GM19193 (cell line): ENCODE results near the gene VAV3.

Experiments
- POLR2A ChIP-seq: IDR thresholded peaks from 4 replicates; pipeline ENCODE4 v1.6.1; 2011; ENCODE audit not compliant: insufficient read depth, insufficient read length; ENCODE audit errors: extremely low read depth

The VAV3 gene

GRCh38 chr1:107949467-107950253 is 15.3 kb downstream of the VAV3 start:
- no peak for TF ChIP-seq POLR2A

- TF ChIP-seq POLR2A: no peak
Measured at GRCh38 chr1:107946794-107947193, 18.2 kb downstream of the VAV3 start.

- TF ChIP-seq POLR2A: no peak
Measured at GRCh38 chr1:107943694-107944093, 21.3 kb downstream of the VAV3 start.

DNA sequence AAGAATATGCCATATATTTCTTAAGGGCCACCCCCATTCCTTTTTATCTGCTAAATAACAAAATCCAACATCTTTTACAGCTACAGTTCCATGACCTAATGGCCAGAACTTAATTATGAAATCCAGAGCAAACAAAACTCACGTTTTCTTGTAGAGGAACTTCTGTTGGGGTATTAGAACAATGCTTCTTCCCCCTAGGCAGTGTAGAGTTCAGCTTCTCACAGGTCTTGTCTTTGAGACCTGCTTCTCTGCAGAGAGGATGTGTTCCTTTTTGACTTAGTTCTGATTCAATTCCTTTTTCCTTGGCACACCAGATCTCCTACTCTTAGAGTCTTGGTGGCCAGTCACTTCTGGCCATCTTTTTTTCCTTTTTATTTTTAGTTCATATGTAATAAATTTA is 22.2 kb downstream of the VAV3 start:
- TF ChIP-seq POLR2A: no peak

- no peak for TF ChIP-seq POLR2A
Measured at GRCh38 chr1:107941531-107941930, 23.4 kb downstream of the VAV3 start.

GRCh38 chr1:107941123-107941522 is 23.9 kb downstream of the VAV3 start:
- no peak for TF ChIP-seq POLR2A

- TF ChIP-seq POLR2A: no peak
Measured at GRCh38 chr1:107940701-107941100, 24.3 kb downstream of the VAV3 start.

GRCh38 chr1:107940017-107940577 is 24.9 kb downstream of the VAV3 start:
- TF ChIP-seq POLR2A: no peak

DNA sequence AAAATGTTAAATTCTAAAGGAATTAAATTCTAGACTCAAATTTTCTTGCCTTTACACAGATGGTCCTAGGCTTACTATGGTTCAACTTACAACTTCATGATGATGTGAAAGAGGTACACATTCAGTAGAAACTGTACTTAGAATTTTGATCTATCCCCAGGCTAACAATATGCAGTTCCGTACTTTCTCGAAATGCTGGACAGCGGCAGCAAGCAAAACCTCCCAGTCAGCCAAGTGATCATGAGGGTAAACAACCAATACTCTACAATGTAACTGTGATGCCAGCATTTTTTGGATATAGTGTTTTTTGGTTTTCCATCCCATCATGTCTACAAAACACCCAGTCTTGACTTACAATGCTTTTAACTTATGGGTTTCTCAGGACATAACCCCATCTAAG is 25.7 kb downstream of the VAV3 start:
- TF ChIP-seq POLR2A: no peak

- no peak for TF ChIP-seq POLR2A
Measured at GRCh38 chr1:107936498-107937481, 28.2 kb downstream of the VAV3 start.

GRCh38 chr1:107935396-107936064 is 29.4 kb downstream of the VAV3 start:
- no peak for TF ChIP-seq POLR2A

DNA sequence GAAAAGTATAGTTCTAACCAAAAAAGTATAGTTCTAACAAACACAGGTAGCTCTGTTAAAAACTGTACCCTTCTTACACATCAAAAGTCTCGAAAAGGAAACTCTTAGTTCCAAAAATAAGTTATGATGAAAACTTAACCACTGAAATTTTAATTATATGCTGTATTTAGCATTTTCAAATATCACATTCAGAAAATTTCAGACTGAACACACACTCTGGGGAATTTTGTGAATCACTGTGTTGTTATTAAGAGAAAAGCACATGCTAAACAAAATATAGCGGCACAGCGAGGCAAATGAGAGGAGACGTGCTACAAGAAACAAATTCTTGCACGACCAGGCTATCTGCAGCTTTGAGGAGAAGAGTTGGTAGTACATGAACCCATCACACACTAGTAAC is 30.4 kb downstream of the VAV3 start:
- TF ChIP-seq POLR2A: no peak

- no peak for TF ChIP-seq POLR2A
Measured at GRCh38 chr1:107933736-107934135, 31.2 kb downstream of the VAV3 start.

DNA sequence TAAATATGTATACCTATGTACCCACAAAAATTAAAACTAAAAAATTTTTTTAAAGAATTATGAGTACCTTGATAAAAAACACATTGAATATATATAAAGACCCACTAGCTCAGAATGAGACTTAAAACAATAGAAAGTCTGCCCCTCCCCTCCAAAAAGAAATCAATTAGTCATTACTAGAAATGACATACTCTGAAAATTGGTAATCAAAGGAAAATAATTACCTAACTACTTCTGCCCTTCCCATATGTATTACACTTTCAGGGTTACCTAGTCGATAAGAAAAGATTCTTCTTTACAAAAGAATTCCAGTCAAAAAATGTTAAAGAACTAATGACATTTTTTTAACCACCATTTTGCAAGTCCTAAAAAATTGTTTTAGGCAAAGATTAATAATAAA is 34.7 kb downstream of the VAV3 start:
- no peak for TF ChIP-seq POLR2A

DNA sequence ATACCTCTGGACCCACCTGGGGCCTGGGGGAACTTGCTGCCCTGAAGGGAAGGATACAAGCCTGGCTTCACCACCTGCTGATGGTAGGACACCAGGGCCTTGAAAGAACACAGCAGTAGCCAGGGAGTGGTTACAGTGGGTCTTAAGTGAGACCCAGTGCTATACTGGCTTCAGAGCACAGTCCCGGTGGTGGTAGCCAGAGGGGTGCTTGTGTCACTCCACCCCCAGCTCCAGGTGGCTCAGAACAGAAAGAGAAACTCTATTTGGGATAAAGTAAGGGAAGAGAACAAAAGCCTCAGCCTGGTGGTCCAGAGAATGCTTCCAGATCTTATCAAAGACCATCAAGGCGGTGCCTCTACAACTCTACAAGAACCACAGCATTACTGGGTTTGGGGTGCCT is 37.2 kb downstream of the VAV3 start:
- no peak for TF ChIP-seq POLR2A
